Bronchial epithelial cell (primary cell): ENCODE data around the gene ABCA13. TPM values are rescaled to one million over a fixed set of nuclear protein-coding genes. Genes with fewer than 3 reads are reported as not detected.

ENCODE experiments used
- DNase-seq: peaks from one replicate; pipeline ENCODE4 v3.0.0-alpha.2; 2010; ENCODE audit warnings: low read depth
- FAIRE-seq: peaks from 2 replicates; lab custom pipeline; 2011; peaks lifted over from hg19 to GRCh38; lab: Jason Lieb, UNC
- H3K27me3 ChIP-seq: 2 replicates; pipeline ENCODE4 v1.5.1; 2011; ENCODE audit warnings: low read length; ENCODE audit not compliant: control insufficient read depth, insufficient read depth
- H3K36me3 ChIP-seq: 2 replicates; pipeline ENCODE4 v1.5.1; 2011; ENCODE audit warnings: low read length; ENCODE audit not compliant: control insufficient read depth, insufficient read depth
- H3K4me3 ChIP-seq: 2 replicates; pipeline ENCODE4 v1.5.1; 2011; ENCODE audit warnings: mild to moderate bottlenecking, low read depth, low read length, control low read depth
- CTCF ChIP-seq: IDR thresholded peaks from 2 replicates; pipeline ENCODE4 v1.5.1; 2011; ENCODE audit warnings: mild to moderate bottlenecking, moderate library complexity, low read length, control low read depth, inconsistent platforms; ENCODE audit not compliant: insufficient read depth, severe bottlenecking
- total RNA-seq: library from RNA; depleted of rRNA; stranded (reverse); fragments of >200 nt; gene quantifications from 2 replicates; pipeline ENCODE4 v1.2.1, GENCODE V29; 2014

The ABCA13 gene
- total RNA-seq, 1 donor from 2014 or later = 0.79 TPM

- H3K4me3 ChIP-seq = no peak overlapping the region
- H3K27me3 ChIP-seq = no peaks in the 10 kb centered on the region
- FAIRE-seq (no peak), DNase-seq (no peak)
- TF ChIP-seq CTCF = no peak
- H3K36me3 ChIP-seq = no peaks in the 10 kb centered on the region
These were observed 310.0 kb downstream of the ABCA13 start for GRCh38 chr7:48481235-48481634.

GRCh38 chr7:48497521-48497920, 326.3 kb downstream of the ABCA13 start:
- FAIRE-seq (no peak), DNase-seq (peak; percentile 28)
- no peak overlapping the region for H3K4me3 ChIP-seq
- no peaks in the 10 kb centered on the region for H3K36me3 ChIP-seq
- no peak for TF ChIP-seq CTCF
- H3K27me3 ChIP-seq = no peaks in the 10 kb centered on the region

GRCh38 chr7:48502021-48502420, 330.8 kb downstream of the ABCA13 start:
- H3K27me3 ChIP-seq = no peaks in the 10 kb centered on the region
- no peak for FAIRE-seq

GRCh38 chr7:48505051-48505450, 333.8 kb downstream of the ABCA13 start:
- Histone ChIP-seq H3K4me3 (no peak overlapping the region), H3K36me3 (no peaks in the 10 kb centered on the region), H3K27me3 (no peaks in the 10 kb centered on the region)
- DNase-seq (no peak), FAIRE-seq (no peak)
- TF ChIP-seq CTCF = no peak

More at GRCh38 chr7:48502021-48502420, 330.8 kb downstream of the ABCA13 start:
- no peak for DNase-seq
- no peaks in the 10 kb centered on the region for H3K36me3 ChIP-seq
- no peak overlapping the region for H3K4me3 ChIP-seq
- no peak for TF ChIP-seq CTCF

GRCh38 chr7:48505466-48505865, 334.2 kb downstream of the ABCA13 start:
- DNase-seq (no peak), FAIRE-seq (no peak)
- Histone ChIP-seq H3K36me3 (no peaks in the 10 kb centered on the region), H3K4me3 (no peak overlapping the region), H3K27me3 (no peaks in the 10 kb centered on the region)
- no peak for TF ChIP-seq CTCF

GRCh38 chr7:48506569-48506968, 335.3 kb downstream of the ABCA13 start:
- Histone ChIP-seq H3K4me3 (no peak overlapping the region), H3K27me3 (no peaks in the 10 kb centered on the region), H3K36me3 (no peaks in the 10 kb centered on the region)
- no peak for TF ChIP-seq CTCF
- no peak for DNase-seq
- no peak for FAIRE-seq
